ENCODE results near the gene PRKN. TPM values are rescaled to one million over a fixed set of nuclear protein-coding genes. Genes with fewer than 3 reads are reported as not detected.

The PRKN gene
- total and polyA plus RNA-seq, 9 of the 15 experiments (the other 6 are each of a cell fraction or from before 2014, with no cell fraction given): 0.03 to 0.96 (median 0.15) TPM; not detected in 2

- DNase-seq (ENCODE audit: extremely low read depth in 1 of 4, low spot score in 3 of 4) (no peak), FAIRE-seq (no peak), ATAC-seq (no peak)
- WGBS (ENCODE audit: insufficient coverage, low coverage, missing lambda C conversion rate): 0% methylated on average over 4 of the region's 4 CpGs
- no peak overlapping the region for H3K27ac ChIP-seq (ENCODE audit: extremely low read depth, low read depth, low read length)
- CTCF ChIA-PET (ENCODE audit: low intra/inter-chr PET ratio): no interaction called here
- POLR2A ChIA-PET: no interaction called here
- no peaks in the 10 kb centered on the region for H3K9me3 ChIP-seq (replicated peaks; ENCODE audit: control insufficient read depth, insufficient read depth, low read depth, low read length)
- H3K9me1 ChIP-seq (ENCODE audit: control insufficient read depth, insufficient read depth, low read length): no peaks in the 10 kb centered on the region
- no peaks in the 10 kb centered on the region for H3K79me2 ChIP-seq (ENCODE audit: control insufficient read depth, insufficient read depth, low read length)
- H3K4me2 ChIP-seq (ENCODE audit: insufficient read depth, low read length): no peak overlapping the region
- no TSS peak for BruUV-seq (replicated peaks)
- intact Hi-C loops (cut with micrococcal nuclease): no loop called here
- H4K20me1 ChIP-seq (replicated peaks; ENCODE audit: control insufficient read depth, insufficient read depth, low read length): no peaks in the 10 kb centered on the region
- H3K4me3 ChIP-seq: no peak overlapping the region
- H3K9ac ChIP-seq (ENCODE audit: insufficient read depth in 1 of 2, low read depth in 2 of 2, low read length in 2 of 2): no peak overlapping the region
- no peaks in the 10 kb centered on the region for H3K4me1 ChIP-seq (replicated peaks in 1 of 2; ENCODE audit: control insufficient read depth in 2 of 2, insufficient read depth in 2 of 2, low read length in 2 of 2)
- no peaks in the 10 kb centered on the region for H3K36me3 ChIP-seq (ENCODE audit: control insufficient read depth, insufficient read depth, low read length)
- no peak overlapping the region for H2AFZ ChIP-seq (ENCODE audit: low read depth, low read length)
- no peaks in the 10 kb centered on the region for H3K27me3 ChIP-seq (ENCODE audit: control insufficient read depth in 2 of 2, insufficient read depth in 2 of 2, low read length in 2 of 2)
- in situ Hi-C loops (cut with MboI): no loop called here
- no peak for TF ChIP-seq ATF4 (CRISPR knock-in tag; IDR thresholded peaks at IDR 0.05)
- no peak for TF ChIP-seq ETV6 (IDR thresholded peaks at IDR 0.05; ENCODE audit: borderline replicate concordance in 1 of 2, low read depth in 2 of 2, low read length in 1 of 2)
- TF ChIP-seq ETV6 (CRISPR knock-in tag; IDR thresholded peaks at IDR 0.05; ENCODE audit: borderline replicate concordance): no peak
- TF ChIP-seq GTF2B (IDR thresholded peaks at IDR 0.05; ENCODE audit: extremely low read depth, insufficient read length): no peak
- TF ChIP-seq ZNF445 (CRISPR knock-in tag; IDR thresholded peaks at IDR 0.05; ENCODE audit: low read depth): no peak
- TF ChIP-seq ARID2 (IDR thresholded peaks at IDR 0.05): no peak
- TF ChIP-seq STAT6 (CRISPR knock-in tag; IDR thresholded peaks at IDR 0.05): no peak
- no peak for TF ChIP-seq CBFA2T3 (IDR thresholded peaks at IDR 0.05)
- no peak for TF ChIP-seq FOXJ3 (CRISPR knock-in tag; IDR thresholded peaks at IDR 0.05)
- no peak for TF ChIP-seq U2AF1 (optimal IDR thresholded peaks at IDR 0.05; ENCODE audit: low read depth, low read length)
- no peak for TF ChIP-seq JUND (IDR thresholded peaks at IDR 0.05; ENCODE audit: borderline replicate concordance, low read depth, low read length)
- no peak for TF ChIP-seq JUND (tag; IDR thresholded peaks at IDR 0.05; ENCODE audit: borderline replicate concordance, low read depth, low read length)
- TF ChIP-seq ZNF212 (CRISPR knock-in tag; IDR thresholded peaks at IDR 0.05): no peak
- TF ChIP-seq RBM39 (optimal IDR thresholded peaks at IDR 0.05; ENCODE audit: low read depth, low read length): no peak
- TF ChIP-seq ZNF146 (CRISPR knock-in tag; IDR thresholded peaks at IDR 0.05; ENCODE audit: unreplicated experiment): no peak
- TF ChIP-seq MIER1 (IDR thresholded peaks at IDR 0.05; ENCODE audit: low read depth): no peak
- no peak for TF ChIP-seq HNRNPL (IDR thresholded peaks at IDR 0.05; ENCODE audit: low read depth, low read length)
- TF ChIP-seq ARID3A (IDR thresholded peaks at IDR 0.05; ENCODE audit: borderline replicate concordance, low read depth, low read length): no peak
Measured at GRCh38 chr6:162709431-162709830, 18.1 kb downstream of the PRKN start.
